ENCODE measurements around the gene MYL9. TPM values are rescaled to one million over a fixed set of nuclear protein-coding genes. Genes with fewer than 3 reads are reported as not detected.

The MYL9 gene
- total and polyA plus RNA-seq, 2 donors (not counting 1 experiment from before 2014, with no cell fraction given) = 25.4 to 457 TPM

GRCh38 chr20:36591281-36591680, 50.0 kb downstream of the MYL9 start:
- no peak overlapping the region for H3K4me3 ChIP-seq (replicated peaks in 1 of 4; ENCODE audit: control extremely low read depth in 1 of 4, insufficient read depth in 1 of 4, low read depth in 3 of 4, low read length in 4 of 4)
- H3K9ac ChIP-seq (ENCODE audit: insufficient read depth, low read length) = no peak overlapping the region
- no peak for DNase-seq (ENCODE audit: low read depth in 2 of 2)
- H2AFZ ChIP-seq (ENCODE audit: low read length) = no peak overlapping the region
- H4K20me1 ChIP-seq (ENCODE audit: control insufficient read depth, extremely low read depth, insufficient read depth, low read length) = no peaks in the 10 kb centered on the region
- H3K79me2 ChIP-seq (ENCODE audit: control insufficient read depth, insufficient read depth, low read length) = no peaks in the 10 kb centered on the region
- H3K36me3 ChIP-seq (ENCODE audit: control insufficient read depth, insufficient read depth, low read length) = no peaks in the 10 kb centered on the region
- H3K27ac ChIP-seq (ENCODE audit: insufficient read depth, low read length) = no peak overlapping the region
- H3K9me3 ChIP-seq (ENCODE audit: control insufficient read depth, insufficient read depth, low read depth, low read length) = no peaks in the 10 kb centered on the region
- TF ChIP-seq EZH2 (IDR thresholded peaks at IDR 0.05; ENCODE audit: low read length, missing control alignments) = no peak
- no peak overlapping the region for H3K4me2 ChIP-seq (ENCODE audit: extremely low read depth, insufficient read depth, low read length)
- no peaks in the 10 kb centered on the region for H3K4me1 ChIP-seq (ENCODE audit: control insufficient read depth, extremely low read depth, insufficient read depth, low read length)
- no peaks in the 10 kb centered on the region for H3K27me3 ChIP-seq (ENCODE audit: control insufficient read depth, insufficient read depth, low read length)

- DNase-seq (ENCODE audit: low read depth in 2 of 2) = peak in 1 of 2 donors; percentile 60
- no peaks in the 10 kb centered on the region for H4K20me1 ChIP-seq (ENCODE audit: control insufficient read depth, extremely low read depth, insufficient read depth, low read length)
- H3K36me3 ChIP-seq (ENCODE audit: control insufficient read depth, insufficient read depth, low read length) = no peaks in the 10 kb centered on the region
- no peak overlapping the region for H3K27ac ChIP-seq (ENCODE audit: insufficient read depth, low read length)
- no peak overlapping the region for H2AFZ ChIP-seq (ENCODE audit: low read length)
- H3K27me3 ChIP-seq (ENCODE audit: control insufficient read depth, insufficient read depth, low read length) = no peaks in the 10 kb centered on the region
- no peak overlapping the region for H3K4me2 ChIP-seq (ENCODE audit: extremely low read depth, insufficient read depth, low read length)
- H3K9ac ChIP-seq (ENCODE audit: insufficient read depth, low read length) = no peak overlapping the region
- H3K79me2 ChIP-seq (ENCODE audit: control insufficient read depth, insufficient read depth, low read length) = no peaks in the 10 kb centered on the region
- H3K9me3 ChIP-seq (ENCODE audit: control insufficient read depth, insufficient read depth, low read depth, low read length) = no peaks in the 10 kb centered on the region
- TF ChIP-seq EZH2 (IDR thresholded peaks at IDR 0.05; ENCODE audit: low read length, missing control alignments) (no peak), CTCF (conservative IDR thresholded peaks at IDR 0.05 in 1 of 2, IDR thresholded peaks at IDR 0.05 in 1 of 2; ENCODE audit: low read depth in 1 of 2, low read length in 2 of 2) (peak; percentile 27 to 67)
- H3K4me1 ChIP-seq (ENCODE audit: control insufficient read depth, extremely low read depth, insufficient read depth, low read length) = no peaks in the 10 kb centered on the region
- H3K4me3 ChIP-seq (replicated peaks in 1 of 4; ENCODE audit: control extremely low read depth in 1 of 4, insufficient read depth in 1 of 4, low read depth in 3 of 4, low read length in 4 of 4) = no peak overlapping the region
These were observed 50.7 kb downstream of the MYL9 start for GRCh38 chr20:36591854-36592641.

GRCh38 chr20:36593347-36593929, 52.1 kb downstream of the MYL9 start:
- Histone ChIP-seq H3K4me1 (ENCODE audit: control insufficient read depth, extremely low read depth, insufficient read depth, low read length) (no peaks in the 10 kb centered on the region), H3K79me2 (ENCODE audit: control insufficient read depth, insufficient read depth, low read length) (no peaks in the 10 kb centered on the region), H3K9me3 (ENCODE audit: control insufficient read depth, insufficient read depth, low read depth, low read length) (no peaks in the 10 kb centered on the region), H3K4me3 (replicated peaks in 1 of 4; ENCODE audit: control extremely low read depth in 1 of 4, insufficient read depth in 1 of 4, low read depth in 3 of 4, low read length in 4 of 4) (no peak overlapping the region), H3K4me2 (ENCODE audit: extremely low read depth, insufficient read depth, low read length) (no peak overlapping the region), H4K20me1 (ENCODE audit: control insufficient read depth, extremely low read depth, insufficient read depth, low read length) (no peaks in the 10 kb centered on the region), H3K27ac (ENCODE audit: insufficient read depth, low read length) (no peak overlapping the region), H3K9ac (ENCODE audit: insufficient read depth, low read length) (no peak overlapping the region), H3K36me3 (ENCODE audit: control insufficient read depth, insufficient read depth, low read length) (no peaks in the 10 kb centered on the region), H2AFZ (ENCODE audit: low read length) (no peak overlapping the region), H3K27me3 (ENCODE audit: control insufficient read depth, insufficient read depth, low read length) (no peaks in the 10 kb centered on the region)
- no peak for DNase-seq (ENCODE audit: low read depth in 2 of 2)
- TF ChIP-seq EZH2 (IDR thresholded peaks at IDR 0.05; ENCODE audit: low read length, missing control alignments) = no peak
- no peak for TF ChIP-seq CTCF (conservative IDR thresholded peaks at IDR 0.05 in 1 of 2, IDR thresholded peaks at IDR 0.05 in 1 of 2; ENCODE audit: low read depth in 1 of 2, low read length in 2 of 2)

All from fibroblast of lung (primary cell).